D721Med (cell line): Measurements from ENCODE around the gene B4GALT6.

Experiments
- DNase-seq: peaks from one replicate; pipeline ENCODE4 v3.0.0; 2011; ENCODE audit warnings: low spot score; ENCODE audit not compliant: insufficient read length
- FAIRE-seq: peaks from 2 replicates; lab custom pipeline; 2011; peaks lifted over from hg19 to GRCh38; lab: Jason Lieb, UNC
- TF ChIP-seq, protein P1 (sequence below): IDR thresholded peaks from 2 replicates; pipeline ENCODE4 v1.5.1; 2012; ENCODE audit warnings: mild to moderate bottlenecking, control low read depth; ENCODE audit not compliant: insufficient read depth; ENCODE audit errors: missing control alignments

The B4GALT6 gene

DNA sequence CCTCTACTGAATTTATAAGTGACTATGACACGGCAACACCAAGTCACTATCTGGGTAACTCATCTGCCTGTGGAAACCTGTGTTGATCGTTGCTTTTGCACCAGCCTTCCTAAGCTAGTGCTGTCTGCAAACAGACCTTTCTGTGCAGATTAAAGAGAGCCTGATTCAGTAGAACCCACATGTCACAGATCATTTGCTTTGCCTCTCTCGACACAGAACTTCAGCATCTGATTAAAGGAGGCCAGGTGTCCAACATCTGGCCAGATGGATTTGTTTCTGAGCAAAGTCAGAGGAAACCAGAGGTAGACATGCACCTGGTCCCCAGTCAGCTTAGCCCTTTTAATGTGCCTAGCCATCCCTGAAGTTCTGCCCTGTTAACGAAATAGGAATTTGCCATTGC is 107.7 kb downstream of the B4GALT6 start:
- no peak for FAIRE-seq
- no peak for DNase-seq
- TF ChIP-seq, protein P1, sequence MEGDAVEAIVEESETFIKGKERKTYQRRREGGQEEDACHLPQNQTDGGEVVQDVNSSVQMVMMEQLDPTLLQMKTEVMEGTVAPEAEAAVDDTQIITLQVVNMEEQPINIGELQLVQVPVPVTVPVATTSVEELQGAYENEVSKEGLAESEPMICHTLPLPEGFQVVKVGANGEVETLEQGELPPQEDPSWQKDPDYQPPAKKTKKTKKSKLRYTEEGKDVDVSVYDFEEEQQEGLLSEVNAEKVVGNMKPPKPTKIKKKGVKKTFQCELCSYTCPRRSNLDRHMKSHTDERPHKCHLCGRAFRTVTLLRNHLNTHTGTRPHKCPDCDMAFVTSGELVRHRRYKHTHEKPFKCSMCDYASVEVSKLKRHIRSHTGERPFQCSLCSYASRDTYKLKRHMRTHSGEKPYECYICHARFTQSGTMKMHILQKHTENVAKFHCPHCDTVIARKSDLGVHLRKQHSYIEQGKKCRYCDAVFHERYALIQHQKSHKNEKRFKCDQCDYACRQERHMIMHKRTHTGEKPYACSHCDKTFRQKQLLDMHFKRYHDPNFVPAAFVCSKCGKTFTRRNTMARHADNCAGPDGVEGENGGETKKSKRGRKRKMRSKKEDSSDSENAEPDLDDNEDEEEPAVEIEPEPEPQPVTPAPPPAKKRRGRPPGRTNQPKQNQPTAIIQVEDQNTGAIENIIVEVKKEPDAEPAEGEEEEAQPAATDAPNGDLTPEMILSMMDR, result no peak

DNA sequence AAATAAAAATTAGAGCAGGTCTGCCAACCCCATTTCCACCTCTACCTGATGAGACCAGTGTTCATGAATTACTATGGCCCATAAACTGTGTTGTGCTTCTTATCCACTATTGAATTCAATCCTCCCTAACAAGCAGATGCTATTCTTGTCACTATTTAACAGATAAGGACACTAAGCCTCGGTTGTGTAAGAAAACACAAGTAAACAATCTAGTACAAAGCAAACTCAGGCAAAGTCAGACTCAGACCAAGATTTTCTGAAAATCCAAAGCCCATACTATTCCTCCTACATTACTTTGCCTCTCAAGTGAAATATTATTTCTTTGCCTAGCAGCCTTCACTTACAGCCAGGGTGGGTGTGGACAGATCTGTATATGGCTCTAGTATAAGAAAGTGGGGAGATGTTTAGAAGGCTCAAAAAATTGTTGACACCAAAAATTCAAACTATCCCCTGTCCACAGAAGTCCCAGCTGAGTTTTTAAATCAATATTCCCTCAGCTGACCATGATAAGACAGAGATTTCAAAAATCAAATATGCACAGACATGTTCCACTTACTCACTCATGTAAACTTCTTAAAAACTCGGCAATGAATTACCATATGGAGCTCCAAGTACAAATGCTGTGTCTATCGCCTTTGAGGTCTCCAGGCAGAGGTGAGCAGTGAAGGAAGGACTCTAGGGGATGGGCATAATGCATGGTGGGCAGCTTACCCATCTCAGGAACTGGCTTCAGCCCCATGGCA is 108.7 kb downstream of the B4GALT6 start:
- FAIRE-seq, result peak; percentile 44
- DNase-seq, result no peak
- TF ChIP-seq, protein P1, result no peak

DNA sequence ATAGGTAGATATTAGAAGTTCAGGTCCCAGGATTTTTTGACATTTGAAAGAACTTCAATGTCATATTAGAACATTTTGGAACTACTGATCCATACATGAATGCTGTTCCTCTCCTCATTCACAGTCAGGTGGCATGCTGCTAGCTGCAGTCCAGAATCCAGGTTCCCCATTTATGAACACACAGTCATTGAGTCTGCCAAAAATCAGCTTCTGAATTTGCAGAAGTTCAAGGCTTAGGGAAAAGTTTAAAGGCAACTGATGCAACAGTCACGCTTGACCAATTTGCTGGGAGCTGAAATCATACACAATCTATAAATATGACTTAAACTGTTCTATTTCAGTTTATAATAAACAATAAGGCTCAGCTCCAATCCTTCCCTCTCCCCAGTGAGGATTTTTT is 110.0 kb downstream of the B4GALT6 start:
- DNase-seq (no peak), FAIRE-seq (peak; percentile 16)
- TF ChIP-seq, protein P1, result no peak
